ENCODE measurements around the gene BICD1. TPM values are rescaled to one million over a fixed set of nuclear protein-coding genes. Genes with fewer than 3 reads are reported as not detected.

Gene BICD1
- total RNA-seq, 1 donor from 2014 or later, result 561 TPM

- H3K4me1 Mint-ChIP-seq (ENCODE audit: low read depth, unreplicated experiment), result peaks cover 19% of the 10 kb centered on the region
- H3K4me3 Mint-ChIP-seq (ENCODE audit: unreplicated experiment), result no peak overlapping the region
- H3K27ac Mint-ChIP-seq (ENCODE audit: unreplicated experiment), result no peak overlapping the region
- peaks cover 20% of the 10 kb centered on the region for H3K9me3 Mint-ChIP-seq (ENCODE audit: unreplicated experiment)
- DNase-seq, result no peak
- H3K36me3 Mint-ChIP-seq (ENCODE audit: unreplicated experiment), result peaks cover 11% of the 10 kb centered on the region
- TF ChIP-seq CTCF (IDR thresholded peaks at IDR 0.05; ENCODE audit: partially characterized antibody, unreplicated experiment), result no peak
- H3K27me3 Mint-ChIP-seq (ENCODE audit: unreplicated experiment), result peaks cover 16% of the 10 kb centered on the region
Observed at GRCh38 chr12:32305163-32305562, 198.5 kb downstream of the BICD1 start.

- Mint-ChIP-seq H3K36me3 (ENCODE audit: unreplicated experiment) (peaks cover 15% of the 10 kb centered on the region), H3K27me3 (ENCODE audit: unreplicated experiment) (peaks cover 16% of the 10 kb centered on the region), H3K4me3 (ENCODE audit: unreplicated experiment) (no peak overlapping the region), H3K9me3 (ENCODE audit: unreplicated experiment) (peaks cover 23% of the 10 kb centered on the region), H3K27ac (ENCODE audit: unreplicated experiment) (no peak overlapping the region), H3K4me1 (ENCODE audit: low read depth, unreplicated experiment) (peaks cover 26% of the 10 kb centered on the region)
- no peak for TF ChIP-seq CTCF (IDR thresholded peaks at IDR 0.05; ENCODE audit: partially characterized antibody, unreplicated experiment)
- no peak for DNase-seq
Observed at GRCh38 chr12:32307326-32307725, 200.7 kb downstream of the BICD1 start.

- H3K9me3 Mint-ChIP-seq (ENCODE audit: unreplicated experiment), result peaks cover 21% of the 10 kb centered on the region
- peaks cover 26% of the 10 kb centered on the region for H3K4me1 Mint-ChIP-seq (ENCODE audit: low read depth, unreplicated experiment)
- DNase-seq, result no peak
- peaks cover 15% of the 10 kb centered on the region for H3K36me3 Mint-ChIP-seq (ENCODE audit: unreplicated experiment)
- peak overlapping the region; percentile 89 for H3K27ac Mint-ChIP-seq (ENCODE audit: unreplicated experiment)
- peaks cover 17% of the 10 kb centered on the region for H3K27me3 Mint-ChIP-seq (ENCODE audit: unreplicated experiment)
- TF ChIP-seq CTCF (IDR thresholded peaks at IDR 0.05; ENCODE audit: partially characterized antibody, unreplicated experiment), result no peak
- H3K4me3 Mint-ChIP-seq (ENCODE audit: unreplicated experiment), result peak overlapping the region; percentile 31
Observed at GRCh38 chr12:32309811-32310736, 203.4 kb downstream of the BICD1 start.

GRCh38 chr12:32312049-32312670 is 205.5 kb downstream of the BICD1 start:
- DNase-seq, result no peak
- H3K4me1 Mint-ChIP-seq (ENCODE audit: low read depth, unreplicated experiment), result peaks cover 26% of the 10 kb centered on the region
- peaks cover 17% of the 10 kb centered on the region for H3K27me3 Mint-ChIP-seq (ENCODE audit: unreplicated experiment)
- peak overlapping the region; percentile 5 for H3K4me3 Mint-ChIP-seq (ENCODE audit: unreplicated experiment)
- peak; percentile 23 for TF ChIP-seq CTCF (IDR thresholded peaks at IDR 0.05; ENCODE audit: partially characterized antibody, unreplicated experiment)
- H3K27ac Mint-ChIP-seq (ENCODE audit: unreplicated experiment), result peak overlapping the region; percentile 48
- H3K9me3 Mint-ChIP-seq (ENCODE audit: unreplicated experiment), result peaks cover 22% of the 10 kb centered on the region
- peaks cover 17% of the 10 kb centered on the region for H3K36me3 Mint-ChIP-seq (ENCODE audit: unreplicated experiment)

- DNase-seq, result peak; percentile 32
- peak overlapping the region; percentile 68 for H3K27ac Mint-ChIP-seq (ENCODE audit: unreplicated experiment)
- H3K4me1 Mint-ChIP-seq (ENCODE audit: low read depth, unreplicated experiment), result peaks cover 5% of the 10 kb centered on the region
- H3K9me3 Mint-ChIP-seq (ENCODE audit: unreplicated experiment), result peaks cover 8% of the 10 kb centered on the region
- no peak overlapping the region for H3K4me3 Mint-ChIP-seq (ENCODE audit: unreplicated experiment)
- peaks cover 5% of the 10 kb centered on the region for H3K27me3 Mint-ChIP-seq (ENCODE audit: unreplicated experiment)
- no peak for TF ChIP-seq CTCF (IDR thresholded peaks at IDR 0.05; ENCODE audit: partially characterized antibody, unreplicated experiment)
- peaks cover 10% of the 10 kb centered on the region for H3K36me3 Mint-ChIP-seq (ENCODE audit: unreplicated experiment)
Observed at GRCh38 chr12:32322354-32322753, 215.7 kb downstream of the BICD1 start.

Data from glutamatergic neuron (in vitro differentiated cells).